RWPE1 (cell line): ENCODE data around the gene NBEA.
"Not testable (repeated sequence)": the region's sequence is repeated elsewhere in the genome, so short reads cannot be mapped to it uniquely, and the experiment has no call there.

ENCODE experiments used
- CTCF ChIA-PET: fragments of 350-600 bp; sonication (Branson Sonifier 250); formaldehyde crosslinking; extraction: SDS; loops from one replicate; lab custom pipeline; 2021; lab: Yijun Ruan, JAX
- POLR2A ChIA-PET: fragments of 400-600 bp; formaldehyde crosslinking; extraction: SDS; loops from one replicate; lab custom pipeline; 2020; ENCODE audit warnings: antibody characterized with exemption; ENCODE audit not compliant: low non-redundant PET; lab: Yijun Ruan, JAX
- DNase-seq: peaks from one replicate; pipeline ENCODE4 v3.0.0; 2012; ENCODE audit warnings: low spot score
- H3K27ac ChIP-seq: fragments of 450-650 bp; 2 replicates; pipeline ENCODE4 v1.5.1; 2017
- TF ChIP-seq, protein P1 (sequence below): fragments of 450-650 bp; conservative IDR thresholded peaks from 2 replicates; pipeline ENCODE4 v1.5.1; 2017; ENCODE audit warnings: low read depth, mild to moderate bottlenecking

Gene NBEA

DNA sequence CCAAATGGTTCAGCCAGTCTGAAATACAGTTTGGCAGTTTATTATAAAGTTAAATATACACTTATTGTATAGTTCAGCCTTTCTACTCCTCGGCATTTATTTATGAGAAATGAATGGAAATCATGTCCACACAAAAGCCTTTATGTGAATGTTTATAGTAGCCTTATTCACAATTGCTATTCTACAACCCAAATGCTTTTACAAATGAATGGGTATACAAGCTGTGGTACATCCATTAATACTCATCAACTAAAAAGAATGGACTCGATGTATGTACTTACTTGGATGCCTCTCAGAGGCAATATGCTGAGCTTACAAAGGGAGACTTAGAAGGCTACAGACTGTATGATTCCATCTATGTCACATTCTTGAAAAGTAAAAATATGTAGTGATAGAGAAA lies 150.7 kb downstream of the NBEA start:
- POLR2A ChIA-PET = no interaction called here

DNA sequence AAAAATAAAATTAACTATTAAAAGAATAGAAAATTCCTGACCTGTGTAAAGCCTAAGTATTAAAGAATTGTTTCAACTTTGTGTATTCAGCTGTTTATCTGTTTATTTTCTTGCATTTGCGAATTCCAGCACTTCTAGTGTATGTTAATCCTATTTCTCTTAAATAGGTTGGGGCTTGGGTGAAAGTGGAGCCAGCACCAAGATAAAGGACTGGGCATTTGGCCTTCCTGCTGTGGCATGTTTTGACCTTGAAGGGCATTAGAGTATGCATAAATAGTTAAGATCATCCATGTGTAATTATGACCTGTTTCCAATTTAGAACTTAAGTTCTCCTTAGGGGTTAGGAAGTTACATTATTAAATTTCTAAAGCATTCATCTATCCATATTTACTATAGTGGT lies 151.3 kb downstream of the NBEA start:
- CTCF ChIA-PET = no interaction called here
- POLR2A ChIA-PET = no interaction called here
- no peak overlapping the region for H3K27ac ChIP-seq
- DNase-seq = no peak
- TF ChIP-seq, protein P1, sequence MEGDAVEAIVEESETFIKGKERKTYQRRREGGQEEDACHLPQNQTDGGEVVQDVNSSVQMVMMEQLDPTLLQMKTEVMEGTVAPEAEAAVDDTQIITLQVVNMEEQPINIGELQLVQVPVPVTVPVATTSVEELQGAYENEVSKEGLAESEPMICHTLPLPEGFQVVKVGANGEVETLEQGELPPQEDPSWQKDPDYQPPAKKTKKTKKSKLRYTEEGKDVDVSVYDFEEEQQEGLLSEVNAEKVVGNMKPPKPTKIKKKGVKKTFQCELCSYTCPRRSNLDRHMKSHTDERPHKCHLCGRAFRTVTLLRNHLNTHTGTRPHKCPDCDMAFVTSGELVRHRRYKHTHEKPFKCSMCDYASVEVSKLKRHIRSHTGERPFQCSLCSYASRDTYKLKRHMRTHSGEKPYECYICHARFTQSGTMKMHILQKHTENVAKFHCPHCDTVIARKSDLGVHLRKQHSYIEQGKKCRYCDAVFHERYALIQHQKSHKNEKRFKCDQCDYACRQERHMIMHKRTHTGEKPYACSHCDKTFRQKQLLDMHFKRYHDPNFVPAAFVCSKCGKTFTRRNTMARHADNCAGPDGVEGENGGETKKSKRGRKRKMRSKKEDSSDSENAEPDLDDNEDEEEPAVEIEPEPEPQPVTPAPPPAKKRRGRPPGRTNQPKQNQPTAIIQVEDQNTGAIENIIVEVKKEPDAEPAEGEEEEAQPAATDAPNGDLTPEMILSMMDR = no peak

More for the DNA sequence above, 150.7 kb downstream of the NBEA start:
- TF ChIP-seq, protein P1 = no peak
- CTCF ChIA-PET = no interaction called here
- DNase-seq = no peak
- no peak overlapping the region for H3K27ac ChIP-seq

DNA sequence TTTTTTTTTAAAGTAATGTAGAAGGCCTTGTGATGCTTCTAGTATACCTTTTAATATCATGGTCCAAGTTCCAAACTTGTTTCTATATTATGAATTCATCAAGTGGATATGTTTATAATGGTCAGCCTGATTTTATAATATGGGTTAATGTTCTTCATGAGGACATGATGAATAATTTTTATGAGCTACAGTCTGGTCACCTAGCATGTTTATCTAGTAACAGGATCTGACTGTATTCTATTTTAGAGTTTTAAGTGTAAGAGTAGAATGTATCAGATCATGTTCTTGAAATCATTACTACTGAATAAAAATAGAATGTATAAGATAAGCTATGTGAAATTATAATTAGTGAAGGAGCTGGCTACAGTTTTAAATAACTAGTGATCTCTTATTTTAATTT lies 164.7 kb downstream of the NBEA start:
- CTCF ChIA-PET = interaction anchor here (0.6 kb wide), 1 partner anchor 711 kb away, joined by 3 read pairs; no protein-coding TSS in a partner anchor
- DNase-seq, POLR2A ChIA-PET, H3K27ac ChIP-seq: not testable (repeated sequence)

DNA sequence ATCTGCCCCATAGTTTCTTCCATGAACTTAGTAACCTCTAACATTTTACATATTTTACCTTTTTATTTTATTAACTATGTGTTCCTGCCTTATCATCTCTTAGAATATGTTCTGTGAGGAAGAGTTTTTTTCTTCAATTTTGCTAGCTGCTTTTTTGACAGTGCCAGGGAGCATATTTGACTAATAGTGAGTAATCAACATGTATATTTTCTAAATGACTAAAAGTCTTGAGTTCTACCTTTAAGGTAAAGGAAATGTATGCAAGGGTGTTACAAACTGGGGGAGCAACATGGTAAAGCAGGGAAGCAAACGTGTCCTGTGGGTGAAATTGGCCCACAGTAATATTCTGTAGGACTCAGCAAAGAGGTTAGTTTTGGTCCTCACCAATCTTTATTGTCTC lies 165.5 kb downstream of the NBEA start:
- TF ChIP-seq, protein P1 = no peak
- ChIA-PET POLR2A (no interaction called here), CTCF (interaction anchor here (0.6 kb wide), 1 partner anchor 712 kb away, joined by 3 read pairs; no protein-coding TSS in a partner anchor)
- no peak overlapping the region for H3K27ac ChIP-seq
- DNase-seq = no peak

DNA sequence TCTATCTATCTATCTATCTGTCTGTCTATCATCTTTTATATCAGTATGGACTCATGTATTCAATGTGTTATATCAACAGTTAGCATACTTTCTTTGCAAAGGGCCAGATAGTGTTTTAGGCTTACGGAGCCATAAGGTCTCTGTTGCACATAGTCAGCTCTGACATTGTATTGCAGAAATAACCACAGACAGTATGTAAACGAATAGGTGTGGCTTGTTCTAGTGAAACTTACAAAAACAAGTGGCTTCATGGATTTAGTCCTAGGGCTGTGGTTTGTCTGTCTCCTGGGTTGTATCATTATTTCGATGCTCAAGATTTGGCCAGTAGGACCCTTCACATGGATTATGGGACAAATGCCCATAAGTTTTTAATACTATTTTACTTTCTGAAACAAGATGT lies 171.5 kb downstream of the NBEA start:
- DNase-seq, H3K27ac ChIP-seq, CTCF ChIA-PET, POLR2A ChIA-PET: not testable (repeated sequence)

DNA sequence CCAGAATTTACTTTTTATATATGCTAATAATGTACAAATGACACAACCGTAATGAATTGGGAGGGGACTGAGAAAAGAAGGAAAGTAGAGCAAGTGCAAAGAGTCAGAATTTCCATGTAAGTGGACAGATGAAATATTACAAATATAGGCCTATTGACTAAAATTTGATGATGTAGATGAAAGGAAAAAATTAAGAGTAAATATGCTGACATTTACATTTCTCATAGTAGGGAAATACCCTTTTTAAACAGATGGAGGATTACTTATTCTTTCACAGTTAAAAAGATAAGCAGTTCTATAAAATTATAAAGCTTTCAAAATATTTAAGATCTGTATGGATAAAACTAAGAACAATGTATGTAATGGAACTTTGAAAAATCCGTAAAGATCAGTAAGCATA lies 185.4 kb downstream of the NBEA start:
- no peak overlapping the region for H3K27ac ChIP-seq
- DNase-seq = no peak
- TF ChIP-seq, protein P1 = no peak
- POLR2A ChIA-PET = no interaction called here
- CTCF ChIA-PET = no interaction called here

DNA sequence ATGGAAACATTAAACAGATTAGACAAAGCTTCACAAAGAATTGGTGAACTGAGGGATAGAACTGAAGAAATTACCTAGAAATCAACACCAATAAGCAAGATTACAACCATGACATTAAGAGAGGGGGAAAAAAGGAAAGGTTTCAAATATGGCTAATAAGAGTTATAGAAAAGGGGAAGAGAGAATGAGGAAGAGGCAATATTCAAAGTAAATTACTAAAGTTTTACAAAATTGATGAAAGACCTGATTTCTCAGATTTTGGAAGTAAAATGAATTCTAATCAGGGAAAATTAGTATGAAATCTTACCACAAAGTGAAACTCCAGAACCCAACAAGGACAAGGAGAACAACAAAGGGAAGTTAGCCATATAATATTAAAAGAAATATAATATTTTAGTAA lies 187.4 kb downstream of the NBEA start:
- TF ChIP-seq, protein P1 = no peak
- POLR2A ChIA-PET = no interaction called here
- CTCF ChIA-PET = interaction anchor here (0.6 kb wide), 1 partner anchor 11 kb away, joined by 3 read pairs; no protein-coding TSS in a partner anchor
- H3K27ac ChIP-seq = no peak overlapping the region
- DNase-seq = no peak

DNA sequence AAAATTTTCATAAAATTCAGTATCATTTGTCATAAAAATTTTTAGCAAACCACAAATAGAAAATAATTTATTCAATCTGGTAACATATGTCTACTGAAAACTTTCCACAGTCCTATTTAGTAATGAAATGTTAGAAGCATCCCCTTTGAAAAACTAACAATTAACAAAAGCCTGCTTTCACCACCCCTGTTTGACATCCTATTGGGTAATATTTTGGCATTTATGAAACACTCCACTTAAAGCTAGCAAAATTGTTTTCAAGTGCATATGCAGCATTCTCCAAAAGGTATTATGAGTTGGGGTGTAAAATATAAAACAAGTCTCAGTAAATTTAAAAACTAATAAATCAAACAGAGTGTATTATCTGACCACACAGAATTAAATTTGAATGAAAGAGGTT lies 189.4 kb downstream of the NBEA start:
- no peak for DNase-seq

More for the DNA sequence above, 189.4 kb downstream of the NBEA start:
- TF ChIP-seq, protein P1 = no peak
- CTCF ChIA-PET = no interaction called here
- POLR2A ChIA-PET = no interaction called here
- no peak overlapping the region for H3K27ac ChIP-seq
